GM23338 (cell line): ENCODE data around the gene KREMEN2. TPM values are rescaled to one million over a fixed set of nuclear protein-coding genes. Genes with fewer than 3 reads are reported as not detected.

ENCODE experiments used
- ATAC-seq: fragments of 200-7000 bp; cut with Tn5 transposase; 3 replicates; pipeline ENCODE4 v1.9.1; 2020
- DNase-seq: peaks from one replicate; pipeline ENCODE4 v3.0.0-alpha.2; 2015; ENCODE audit warnings: low spot score
- H2AFZ ChIP-seq: fragments of 200-600 bp; sonication (generic); 2 replicates; pipeline ENCODE4 v1.8.0; 2016; ENCODE audit warnings: antibody characterized with exemption, mild to moderate bottlenecking, moderate library complexity
- H3F3A ChIP-seq: fragments of 200-600 bp; sonication (generic); replicated peaks from 2 replicates; pipeline ENCODE4 v1.8.0; 2017; ENCODE audit warnings: antibody characterized with exemption, mixed run types, low read depth
- H3K27ac ChIP-seq: fragments of 200-600 bp; sonication (generic); 2 replicates; pipeline ENCODE4 v1.6.1; 2016; ENCODE audit warnings: low read depth
- H3K27me3 ChIP-seq: fragments of 200-600 bp; sonication (generic); 2 replicates; pipeline ENCODE4 v1.8.0; 2016; ENCODE audit warnings: mild to moderate bottlenecking, mixed run types, moderate library complexity; ENCODE audit not compliant: insufficient read depth
- H3K36me3 ChIP-seq: fragments of 200-600 bp; sonication (generic); 2 replicates; pipeline ENCODE4 v1.8.0; 2016; ENCODE audit warnings: mild to moderate bottlenecking; ENCODE audit not compliant: insufficient read depth
- H3K4me1 ChIP-seq: fragments of 200-600 bp; sonication (generic); 2 replicates; pipeline ENCODE4 v1.8.0; 2016; ENCODE audit warnings: mild to moderate bottlenecking, moderate library complexity; ENCODE audit not compliant: insufficient read depth
- H3K4me2 ChIP-seq: fragments of 200-600 bp; sonication (generic); 2 replicates; pipeline ENCODE4 v1.7.1; 2017; ENCODE audit warnings: mixed run types
- H3K4me3 ChIP-seq: fragments of 200-600 bp; sonication (generic); 2 replicates; pipeline ENCODE4 v1.6.1; 2016; ENCODE audit warnings: mixed run types
- H3K79me2 ChIP-seq: fragments of 200-600 bp; sonication (generic); replicated peaks from 2 replicates; pipeline ENCODE4 v1.8.0; 2017; ENCODE audit warnings: mild to moderate bottlenecking; ENCODE audit not compliant: insufficient read depth
- H3K9me2 ChIP-seq: fragments of 200-600 bp; sonication (generic); 2 replicates; pipeline ENCODE4 v1.8.0; 2017; ENCODE audit not compliant: insufficient read depth
- H4K20me1 ChIP-seq: fragments of 200-600 bp; sonication (generic); replicated peaks from 2 replicates; pipeline ENCODE4 v1.8.0; 2017; ENCODE audit warnings: mild to moderate bottlenecking; ENCODE audit not compliant: insufficient read depth
- H3K27ac Mint-ChIP-seq: 2 replicates; pipeline ENCODE4 v1.8.0; 2020; ENCODE audit warnings: inconsistent platforms, mild to moderate bottlenecking, moderate library complexity, mixed read lengths
- H3K27me3 Mint-ChIP-seq: 3 replicates; pipeline ENCODE4 v1.8.0; 2022; ENCODE audit warnings: low read depth, mild to moderate bottlenecking, moderate library complexity, mixed read lengths, inconsistent platforms; ENCODE audit not compliant: insufficient read depth, poor library complexity
- H3K36me3 Mint-ChIP-seq: 3 replicates; pipeline ENCODE4 v1.8.0; 2021; ENCODE audit warnings: low read depth, mild to moderate bottlenecking, inconsistent platforms, moderate library complexity, mixed read lengths
- H3K4me1 Mint-ChIP-seq: 3 replicates; pipeline ENCODE4 v1.8.0; 2020; ENCODE audit warnings: mild to moderate bottlenecking, inconsistent platforms, mixed read lengths
- H3K4me3 Mint-ChIP-seq: 3 replicates; pipeline ENCODE4 v1.8.0; 2021; ENCODE audit warnings: moderate library complexity, mild to moderate bottlenecking, inconsistent platforms, mixed read lengths
- H3K9me3 Mint-ChIP-seq: 3 replicates; pipeline ENCODE4 v1.8.0; 2020; ENCODE audit warnings: moderate library complexity, mild to moderate bottlenecking, inconsistent platforms, mixed read lengths
- CREB1 ChIP-seq: fragments of 250-450 bp; sonication (Bioruptor Pico); IDR thresholded peaks from 2 replicates; pipeline ENCODE4 v1.5.0; 2020; ENCODE audit warnings: low read depth, mild to moderate bottlenecking, moderate library complexity
- EZH2 ChIP-seq: fragments of 200-600 bp; sonication (generic); IDR thresholded peaks from one replicate; pipeline ENCODE4 v1.8.0; 2017; ENCODE audit warnings: antibody characterized with exemption, mild to moderate bottlenecking, low read depth; ENCODE audit not compliant: unreplicated experiment
- JUNB ChIP-seq: IDR thresholded peaks from one replicate; pipeline ENCODE4 v1.6.1; 2016; ENCODE audit warnings: antibody characterized with exemption; ENCODE audit not compliant: unreplicated experiment
- POLR2AphosphoS5 ChIP-seq: IDR thresholded peaks from 2 replicates; pipeline ENCODE4 v1.6.1; 2016; ENCODE audit warnings: antibody characterized with exemption, low read depth
- REST ChIP-seq: IDR thresholded peaks from one replicate; pipeline ENCODE4 v1.6.1; 2018; ENCODE audit warnings: antibody characterized with exemption; ENCODE audit not compliant: unreplicated experiment
- STAT1 ChIP-seq: IDR thresholded peaks from one replicate; pipeline ENCODE4 v1.6.1; 2016; ENCODE audit warnings: antibody characterized with exemption; ENCODE audit not compliant: unreplicated experiment
- polyA plus RNA-seq: library from polyadenylated mRNA; unstranded; fragments of >200 nt; fragmentation: Nextera tagmentation; extraction: Ambion mirVana; gene quantifications from 2 replicates; pipeline ENCODE4 v1.2.1, GENCODE V29; 2016
- total RNA-seq: library from RNA; depleted of rRNA; stranded (reverse); fragments of >200 nt; shearing (Covaris generic); gene quantifications from 2 replicates; pipeline ENCODE4 v1.2.3, GENCODE V29; 2014
- TF ChIP-seq, protein P1 (sequence below): fragments of 250-450 bp; sonication (Bioruptor Pico); IDR thresholded peaks from 2 replicates; pipeline ENCODE4 v1.5.0; 2020; ENCODE audit warnings: mild to moderate bottlenecking, moderate library complexity

The KREMEN2 gene
- total and polyA plus RNA-seq, 2 experiments from 2014 or later: 4.9 to 16.1 TPM

GRCh38 chr16:2963074-2963722, 877 bp upstream of the KREMEN2 start (continued):
- TF ChIP-seq REST (no peak), CREB1 (no peak)

- Mint-ChIP-seq H3K36me3 (peaks cover 4% of the 10 kb centered on the region; the same call in 1 of the 3 replicates), H3K9me3 (no peaks in the 10 kb centered on the region), H3K27ac (no peak overlapping the region), H3K4me3 (peak overlapping the region; percentile 89), H3K27me3 (peaks cover 34% of the 10 kb centered on the region), H3K4me1 (peaks cover 13% of the 10 kb centered on the region)
- Histone ChIP-seq H3K27ac (no peak overlapping the region), H2AFZ (peak overlapping the region; percentile 94), H3K4me3 (peak overlapping the region; percentile 83), H3K9me2 (no peaks in the 10 kb centered on the region), H3K79me2 (no peaks in the 10 kb centered on the region), H3K27me3 (peaks cover 50% of the 10 kb centered on the region), H3K4me1 (peaks cover 20% of the 10 kb centered on the region; the same call in 1 of the 2 replicates), H3F3A (peaks cover 32% of the 10 kb centered on the region), H4K20me1 (0 out of 2 replicates have a peak, but pooled peaks cover 3% of the 10 kb centered on the region), H3K4me2 (peak overlapping the region; percentile 98), H3K36me3 (no peaks in the 10 kb centered on the region)
- peak; percentile 59 for TF ChIP-seq POLR2AphosphoS5
- TF ChIP-seq EZH2: no peak
- peak; percentile 95 for DNase-seq
- peak; percentile 20 for ATAC-seq
Observed at GRCh38 chr16:2964475-2965336, 631 bp downstream of the KREMEN2 start.

- no peak for DNase-seq
- no peak overlapping the region for H2AFZ ChIP-seq
- no peaks in the 10 kb centered on the region for H3K79me2 ChIP-seq
- H3K27ac ChIP-seq: no peak overlapping the region
- H3K4me2 ChIP-seq: peak overlapping the region; percentile 95
- H3K4me1 ChIP-seq: peaks cover 20% of the 10 kb centered on the region; the same call in 1 of the 2 replicates
- H3K9me2 ChIP-seq: no peaks in the 10 kb centered on the region
- peak overlapping the region; percentile 94 for H3K4me3 ChIP-seq
- H3K27me3 ChIP-seq: peaks cover 50% of the 10 kb centered on the region
- H3F3A ChIP-seq: peaks cover 42% of the 10 kb centered on the region
- peaks cover 10% of the 10 kb centered on the region for H4K20me1 ChIP-seq
- no peaks in the 10 kb centered on the region for H3K9me3 Mint-ChIP-seq
- H3K27ac Mint-ChIP-seq: no peak overlapping the region
- H3K36me3 ChIP-seq: no peaks in the 10 kb centered on the region
- ATAC-seq: no peak
- H3K4me1 Mint-ChIP-seq: peaks cover 20% of the 10 kb centered on the region
- no peak overlapping the region for H3K4me3 Mint-ChIP-seq
- peaks cover 42% of the 10 kb centered on the region for H3K27me3 Mint-ChIP-seq
- H3K36me3 Mint-ChIP-seq: peaks cover 7% of the 10 kb centered on the region; the same call in 2 of the 3 replicates
- TF ChIP-seq, protein P1, sequence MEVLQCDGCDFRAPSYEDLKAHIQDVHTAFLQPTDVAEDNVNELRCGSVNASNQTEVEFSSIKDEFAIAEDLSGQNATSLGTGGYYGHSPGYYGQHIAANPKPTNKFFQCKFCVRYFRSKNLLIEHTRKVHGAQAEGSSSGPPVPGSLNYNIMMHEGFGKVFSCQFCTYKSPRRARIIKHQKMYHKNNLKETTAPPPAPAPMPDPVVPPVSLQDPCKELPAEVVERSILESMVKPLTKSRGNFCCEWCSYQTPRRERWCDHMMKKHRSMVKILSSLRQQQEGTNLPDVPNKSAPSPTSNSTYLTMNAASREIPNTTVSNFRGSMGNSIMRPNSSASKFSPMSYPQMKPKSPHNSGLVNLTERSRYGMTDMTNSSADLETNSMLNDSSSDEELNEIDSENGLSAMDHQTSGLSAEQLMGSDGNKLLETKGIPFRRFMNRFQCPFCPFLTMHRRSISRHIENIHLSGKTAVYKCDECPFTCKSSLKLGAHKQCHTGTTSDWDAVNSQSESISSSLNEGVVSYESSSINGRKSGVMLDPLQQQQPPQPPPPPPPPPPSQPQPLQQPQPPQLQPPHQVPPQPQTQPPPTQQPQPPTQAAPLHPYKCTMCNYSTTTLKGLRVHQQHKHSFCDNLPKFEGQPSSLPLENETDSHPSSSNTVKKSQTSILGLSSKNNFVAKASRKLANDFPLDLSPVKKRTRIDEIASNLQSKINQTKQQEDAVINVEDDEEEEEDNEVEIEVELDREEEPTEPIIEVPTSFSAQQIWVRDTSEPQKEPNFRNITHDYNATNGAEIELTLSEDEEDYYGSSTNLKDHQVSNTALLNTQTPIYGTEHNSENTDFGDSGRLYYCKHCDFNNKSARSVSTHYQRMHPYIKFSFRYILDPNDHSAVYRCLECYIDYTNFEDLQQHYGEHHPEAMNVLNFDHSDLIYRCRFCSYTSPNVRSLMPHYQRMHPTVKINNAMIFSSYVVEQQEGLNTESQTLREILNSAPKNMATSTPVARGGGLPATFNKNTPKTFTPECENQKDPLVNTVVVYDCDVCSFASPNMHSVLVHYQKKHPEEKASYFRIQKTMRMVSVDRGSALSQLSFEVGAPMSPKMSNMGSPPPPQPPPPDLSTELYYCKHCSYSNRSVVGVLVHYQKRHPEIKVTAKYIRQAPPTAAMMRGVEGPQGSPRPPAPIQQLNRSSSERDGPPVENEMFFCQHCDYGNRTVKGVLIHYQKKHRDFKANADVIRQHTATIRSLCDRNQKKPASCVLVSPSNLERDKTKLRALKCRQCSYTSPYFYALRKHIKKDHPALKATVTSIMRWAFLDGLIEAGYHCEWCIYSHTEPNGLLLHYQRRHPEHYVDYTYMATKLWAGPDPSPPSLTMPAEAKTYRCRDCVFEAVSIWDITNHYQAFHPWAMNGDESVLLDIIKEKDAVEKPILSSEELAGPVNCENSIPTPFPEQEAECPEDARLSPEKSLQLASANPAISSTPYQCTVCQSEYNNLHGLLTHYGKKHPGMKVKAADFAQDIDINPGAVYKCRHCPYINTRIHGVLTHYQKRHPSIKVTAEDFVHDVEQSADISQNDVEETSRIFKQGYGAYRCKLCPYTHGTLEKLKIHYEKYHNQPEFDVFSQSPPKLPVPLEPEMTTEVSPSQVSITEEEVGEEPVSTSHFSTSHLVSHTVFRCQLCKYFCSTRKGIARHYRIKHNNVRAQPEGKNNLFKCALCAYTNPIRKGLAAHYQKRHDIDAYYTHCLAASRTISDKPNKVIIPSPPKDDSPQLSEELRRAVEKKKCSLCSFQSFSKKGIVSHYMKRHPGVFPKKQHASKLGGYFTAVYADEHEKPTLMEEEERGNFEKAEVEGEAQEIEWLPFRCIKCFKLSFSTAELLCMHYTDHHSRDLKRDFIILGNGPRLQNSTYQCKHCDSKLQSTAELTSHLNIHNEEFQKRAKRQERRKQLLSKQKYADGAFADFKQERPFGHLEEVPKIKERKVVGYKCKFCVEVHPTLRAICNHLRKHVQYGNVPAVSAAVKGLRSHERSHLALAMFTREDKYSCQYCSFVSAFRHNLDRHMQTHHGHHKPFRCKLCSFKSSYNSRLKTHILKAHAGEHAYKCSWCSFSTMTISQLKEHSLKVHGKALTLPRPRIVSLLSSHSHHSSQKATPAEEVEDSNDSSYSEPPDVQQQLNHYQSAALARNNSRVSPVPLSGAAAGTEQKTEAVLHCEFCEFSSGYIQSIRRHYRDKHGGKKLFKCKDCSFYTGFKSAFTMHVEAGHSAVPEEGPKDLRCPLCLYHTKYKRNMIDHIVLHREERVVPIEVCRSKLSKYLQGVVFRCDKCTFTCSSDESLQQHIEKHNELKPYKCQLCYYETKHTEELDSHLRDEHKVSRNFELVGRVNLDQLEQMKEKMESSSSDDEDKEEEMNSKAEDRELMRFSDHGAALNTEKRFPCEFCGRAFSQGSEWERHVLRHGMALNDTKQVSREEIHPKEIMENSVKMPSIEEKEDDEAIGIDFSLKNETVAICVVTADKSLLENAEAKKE (CRISPR knock-in tag): no peak
- TF ChIP-seq STAT1 (no peak), JUNB (no peak)
Observed at GRCh38 chr16:2966043-2966807, 2.1 kb downstream of the KREMEN2 start.
